GM21825 (cell line): ENCODE data around the gene PPIP5K1.
A peak's percentile ranks its signal among the peaks of the same experiment; 100 is the strongest.

Experiments
- ATAC-seq: cut with Tn5 transposase; IDR thresholded peaks from one replicate; pipeline ENCODE4 v1.9.1; 2021; ENCODE audit warnings: mild to moderate bottlenecking, moderate library complexity; ENCODE audit not compliant: unreplicated experiment

The PPIP5K1 gene

GRCh38 chr15:43492673-43493601 is 97.1 kb downstream of the PPIP5K1 start, which contains the start of gene TP53BP1:
TP53BP1 (minus strand) TSS chr15:43493156; CDS start chr15:43493043, 113 bp downstream.
- ATAC-seq, result peak; percentile 93

DNA sequence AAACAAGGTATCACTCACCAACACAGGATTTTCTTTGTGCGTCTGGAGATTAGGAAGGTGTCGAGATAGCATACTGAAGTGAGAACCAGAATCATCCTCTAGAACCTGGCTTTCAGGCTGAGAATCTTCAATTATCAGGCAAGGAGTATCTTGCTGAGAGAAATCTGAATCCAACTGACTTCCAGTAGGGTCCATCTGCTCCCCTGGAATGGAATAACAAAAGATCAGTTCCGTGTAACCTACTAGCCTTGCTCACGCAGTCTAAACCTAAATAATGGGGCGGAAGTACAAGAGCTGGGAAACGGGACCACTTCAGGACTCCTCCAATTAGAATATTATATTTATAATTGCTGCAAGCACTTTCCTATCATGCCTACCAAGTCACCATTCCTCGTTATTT is 97.7 kb downstream of the PPIP5K1 start:
- no peak for ATAC-seq

GRCh38 chr15:43489191-43489590 is 100.8 kb downstream of the PPIP5K1 start:
- ATAC-seq, result no peak

GRCh38 chr15:43488790-43489189 is 101.2 kb downstream of the PPIP5K1 start:
- no peak for ATAC-seq

- ATAC-seq, result no peak
These were observed 102.6 kb downstream of the PPIP5K1 start for GRCh38 chr15:43487271-43487895.

DNA sequence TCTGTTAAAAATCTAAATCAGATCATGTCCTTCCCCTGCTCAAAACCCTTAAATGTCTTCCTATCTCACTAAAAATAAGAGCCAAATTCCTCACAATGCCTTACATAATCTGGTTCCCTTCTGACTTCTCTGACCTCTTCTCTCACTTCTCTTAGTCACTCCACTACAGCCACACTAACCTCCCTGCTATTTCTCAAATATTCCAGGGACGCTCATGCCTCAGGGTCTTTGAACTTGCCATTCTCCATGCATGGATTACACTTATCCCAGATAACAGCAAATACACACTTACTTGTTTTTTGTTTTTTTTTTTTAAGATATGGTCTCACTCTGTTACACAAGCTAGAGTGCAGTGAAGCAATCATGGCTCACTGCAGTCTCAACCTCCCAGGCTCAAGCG is 105.6 kb downstream of the PPIP5K1 start:
- ATAC-seq, result no peak
